Right cardiac atrium (tissue), 5 donors: ENCODE data around the gene OSBPL3. TPM values are rescaled to one million over a fixed set of nuclear protein-coding genes. Genes with fewer than 3 reads are reported as not detected.
"Not testable (repeated sequence)": the region's sequence is repeated elsewhere in the genome, so short reads cannot be mapped to it uniquely, and the experiment has no call there.

Experiments used
- ATAC-seq, 2 donors: fragments of 200-7000 bp; cut with Tn5 transposase; one replicate each; pipeline versions ENCODE4 v1.8.0 to v1.9.1; 2020; ENCODE audit warnings: moderate library complexity in 2 of 2, mild to moderate bottlenecking in 1 of 2
- DNase-seq, 3 donors: peaks; one replicate each; pipeline ENCODE4 v3.0.0-alpha.2; 2020
- H3K27ac ChIP-seq: one replicate; pipeline ENCODE4 v1.5.1; 2013; ENCODE audit warnings: mild to moderate bottlenecking, low read length, control low read depth, moderate library complexity
- H3K27me3 ChIP-seq: one replicate; pipeline ENCODE4 v1.6.1; 2013; ENCODE audit not compliant: control insufficient read depth, insufficient read depth
- H3K4me1 ChIP-seq: one replicate; pipeline ENCODE4 v1.6.1; 2013; ENCODE audit warnings: low read length; ENCODE audit not compliant: control insufficient read depth, insufficient read depth
- H3K4me3 ChIP-seq: one replicate; pipeline ENCODE4 v1.5.1; 2013; ENCODE audit warnings: low read length, control low read depth
- H3K9me3 ChIP-seq: one replicate; pipeline ENCODE4 v1.6.1; 2013; ENCODE audit warnings: low read length; ENCODE audit not compliant: control insufficient read depth
- WGBS: extraction: QIAGEN DNeasy Blood & Tissue Kit; methylation state at CpG from one replicate; pipeline ENCODE4 v1.1.7; 2013; 5-methylcytosine and 5-hydroxymethylcytosine counted together
- intact Hi-C, 4 donors: fragments of 100-400 bp; cut with DNase I; formaldehyde crosslinking; loops; one replicate each; pipeline versions ENCODE4 v1.11.0 to v1.14.0; 2022 to 2023
- long read RNA-seq, 4 donors: library from polyadenylated mRNA; unstranded; transcript quantifications; one replicate each; pipeline ENCODE4 v2.0.0, GENCODE V29; 2020 to 2021
- polyA plus RNA-seq: library from polyadenylated mRNA; stranded (reverse); fragments of 200-250 nt; gene quantifications from one replicate; pipeline ENCODE4 v1.2.3, GENCODE V29; 2013
- total RNA-seq, 4 donors: library from RNA; stranded (reverse); fragmentation: NEBNext Ultra II Directional; extraction: Animal tissue kit (Norgen Biotek cat#: 25700); gene quantifications; one replicate each; pipeline ENCODE4 v1.2.1, GENCODE V29; 2021
- donor health status: healthy with polysubstance abuse.
- donor health status: DM: no; HTN: yes; CAD: no.
- donor health status: DM: no; HTN: no; CAD: no.
- donor health status: DM: no; HTN: yes; CAD: no; lungs with severe emphysema.
- donor health status: DM: yes; HTN: yes; CAD: no.

The OSBPL3 gene, protein sequence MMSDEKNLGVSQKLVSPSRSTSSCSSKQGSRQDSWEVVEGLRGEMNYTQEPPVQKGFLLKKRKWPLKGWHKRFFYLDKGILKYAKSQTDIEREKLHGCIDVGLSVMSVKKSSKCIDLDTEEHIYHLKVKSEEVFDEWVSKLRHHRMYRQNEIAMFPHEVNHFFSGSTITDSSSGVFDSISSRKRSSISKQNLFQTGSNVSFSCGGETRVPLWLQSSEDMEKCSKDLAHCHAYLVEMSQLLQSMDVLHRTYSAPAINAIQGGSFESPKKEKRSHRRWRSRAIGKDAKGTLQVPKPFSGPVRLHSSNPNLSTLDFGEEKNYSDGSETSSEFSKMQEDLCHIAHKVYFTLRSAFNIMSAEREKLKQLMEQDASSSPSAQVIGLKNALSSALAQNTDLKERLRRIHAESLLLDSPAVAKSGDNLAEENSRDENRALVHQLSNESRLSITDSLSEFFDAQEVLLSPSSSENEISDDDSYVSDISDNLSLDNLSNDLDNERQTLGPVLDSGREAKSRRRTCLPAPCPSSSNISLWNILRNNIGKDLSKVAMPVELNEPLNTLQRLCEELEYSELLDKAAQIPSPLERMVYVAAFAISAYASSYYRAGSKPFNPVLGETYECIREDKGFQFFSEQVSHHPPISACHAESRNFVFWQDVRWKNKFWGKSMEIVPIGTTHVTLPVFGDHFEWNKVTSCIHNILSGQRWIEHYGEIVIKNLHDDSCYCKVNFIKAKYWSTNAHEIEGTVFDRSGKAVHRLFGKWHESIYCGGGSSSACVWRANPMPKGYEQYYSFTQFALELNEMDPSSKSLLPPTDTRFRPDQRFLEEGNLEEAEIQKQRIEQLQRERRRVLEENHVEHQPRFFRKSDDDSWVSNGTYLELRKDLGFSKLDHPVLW
- 10 to 100 TPM in 2 of 4 donors, 1 to 10 TPM in 2; 9.0 to 12.9 (median 10.4) TPM for total RNA-seq
- polyA plus RNA-seq = 3.2 TPM
- long read RNA-seq, donor 1, full-length matches to known transcripts = 3 of 8 reads
- long read RNA-seq, donor 1, partial matches to known transcripts = 1 of 8 reads
- long read RNA-seq, donor 1, other reads (novel, unspliced or antisense) = 4 of 8 reads
- long read RNA-seq, donor 2, full-length matches to known transcripts = 1 of 7 reads
- long read RNA-seq, donor 2, partial matches to known transcripts = 2 of 7 reads
- long read RNA-seq, donor 2, other reads (novel, unspliced or antisense) = 4 of 7 reads
- long read RNA-seq, donor 3, full-length matches to known transcripts = 10 of 45 reads
- long read RNA-seq, donor 3, partial matches to known transcripts = 8 of 45 reads
- long read RNA-seq, donor 3, other reads (novel, unspliced or antisense) = 27 of 45 reads
- long read RNA-seq, donor 4, full-length matches to known transcripts = 1 of 3 reads
- long read RNA-seq, donor 4, partial matches to known transcripts = 2 of 3 reads
- long read RNA-seq, donor 4, other reads (novel, unspliced or antisense) = 0 of 3 reads

GRCh38 chr7:24979863-24980533, at the start of gene OSBPL3:
Gene OSBPL3 (minus strand): TSS chr7:24980178. CDS start chr7:24892472, 87,706 bp downstream.
- no peaks in the 10 kb centered on the region for H3K27me3 ChIP-seq
- no peaks in the 10 kb centered on the region for H3K9me3 ChIP-seq
- under 1% methylated on average over 73 of the region's 73 CpGs for WGBS
- intact Hi-C loops = loop anchor here in 3 of 4 donors (5.0 to 10.0 kb wide), 4 partner anchors 75 to 158 kb away; no protein-coding TSS in a partner anchor
- DNase-seq (peak; percentile 96 to 98 (median 97)), ATAC-seq (peak; percentile 98)
- peak within 1 kb of the TSS; percentile 90 for H3K27ac ChIP-seq
- peaks cover 3% of the 10 kb centered on the region for H3K4me1 ChIP-seq
- H3K4me3 ChIP-seq = peak within 1 kb of the TSS; percentile 82

DNA sequence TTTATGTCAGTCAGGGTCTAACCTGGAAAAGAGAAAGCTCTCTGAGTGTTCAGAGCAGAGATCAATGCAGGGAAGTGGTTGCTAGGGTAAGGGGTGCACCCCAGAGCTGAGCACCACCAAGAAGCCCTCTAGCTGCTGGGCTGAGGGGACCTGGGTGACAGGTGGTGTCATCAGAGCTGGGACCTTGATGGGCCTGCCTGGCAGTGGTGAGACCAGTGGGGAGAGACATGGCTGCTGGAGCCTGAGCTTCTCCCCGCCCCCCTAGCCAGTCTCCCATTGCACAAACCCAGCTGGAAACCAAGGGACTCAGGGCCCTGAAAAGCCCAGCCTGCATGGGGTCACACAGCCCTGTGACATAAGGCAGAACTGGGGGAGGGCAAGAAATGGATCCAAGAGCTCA, 49.1 kb upstream of the OSBPL3 start:
- no peaks in the 10 kb centered on the region for H3K27me3 ChIP-seq
- H3K4me3 ChIP-seq = no peak overlapping the region
- WGBS = 86% methylated on average over 1 of the region's 1 CpG
- no peaks in the 10 kb centered on the region for H3K9me3 ChIP-seq
- H3K27ac ChIP-seq = peak overlapping the region; percentile 11
- ATAC-seq (peak; percentile 28), DNase-seq (no peak)
- H3K4me1 ChIP-seq = no peaks in the 10 kb centered on the region
- intact Hi-C loops = no loop called here

GRCh38 chr7:25028370-25029021, 48.5 kb upstream of the OSBPL3 start:
- intact Hi-C loops = no loop called here
- Histone ChIP-seq H3K9me3 (no peaks in the 10 kb centered on the region), H3K4me3 (no peak overlapping the region), H3K27me3 (no peaks in the 10 kb centered on the region), H3K27ac (no peak overlapping the region), H3K4me1 (no peaks in the 10 kb centered on the region)
- ATAC-seq = peak in 1 of 2 donors; percentile 67
- 26% methylated on average over 8 of the region's 8 CpGs for WGBS
- DNase-seq = no peak

DNA sequence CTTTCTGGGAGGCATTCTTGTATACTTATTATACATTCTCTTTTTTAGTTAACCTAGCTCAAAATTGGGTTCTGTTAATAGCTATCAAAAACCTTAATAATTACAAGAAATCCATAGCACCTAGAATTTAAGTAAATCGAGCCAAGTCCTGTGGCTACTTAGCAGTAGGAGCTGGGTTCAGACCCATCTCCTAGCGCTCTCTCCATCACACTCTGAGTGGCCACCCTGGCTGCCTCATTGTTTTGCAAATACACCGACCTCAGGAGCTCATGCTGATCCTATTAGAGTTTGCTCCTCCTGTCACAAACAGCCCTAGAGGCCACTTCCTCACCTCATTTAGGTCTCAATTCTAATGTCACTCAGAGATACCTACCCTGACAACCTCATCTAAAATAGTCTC, 46.2 kb upstream of the OSBPL3 start:
- ATAC-seq = no peak
- no peaks in the 10 kb centered on the region for H3K4me1 ChIP-seq
- intact Hi-C loops = no loop called here
- H3K9me3 ChIP-seq = no peaks in the 10 kb centered on the region
- H3K27me3 ChIP-seq = no peaks in the 10 kb centered on the region
- WGBS = 76% methylated on average over 3 of the region's 3 CpGs
- DNase-seq = no peak
- no peak overlapping the region for H3K4me3 ChIP-seq
- no peak overlapping the region for H3K27ac ChIP-seq

- DNase-seq (no peak), ATAC-seq (peak; percentile 47 to 59)
- H3K9me3 ChIP-seq = no peaks in the 10 kb centered on the region
- no peaks in the 10 kb centered on the region for H3K27me3 ChIP-seq
- H3K27ac ChIP-seq = no peak overlapping the region
- no peak overlapping the region for H3K4me3 ChIP-seq
- no peaks in the 10 kb centered on the region for H3K4me1 ChIP-seq
- intact Hi-C loops = no loop called here
These were observed 45.3 kb upstream of the OSBPL3 start for GRCh38 chr7:25025218-25025671.

DNA sequence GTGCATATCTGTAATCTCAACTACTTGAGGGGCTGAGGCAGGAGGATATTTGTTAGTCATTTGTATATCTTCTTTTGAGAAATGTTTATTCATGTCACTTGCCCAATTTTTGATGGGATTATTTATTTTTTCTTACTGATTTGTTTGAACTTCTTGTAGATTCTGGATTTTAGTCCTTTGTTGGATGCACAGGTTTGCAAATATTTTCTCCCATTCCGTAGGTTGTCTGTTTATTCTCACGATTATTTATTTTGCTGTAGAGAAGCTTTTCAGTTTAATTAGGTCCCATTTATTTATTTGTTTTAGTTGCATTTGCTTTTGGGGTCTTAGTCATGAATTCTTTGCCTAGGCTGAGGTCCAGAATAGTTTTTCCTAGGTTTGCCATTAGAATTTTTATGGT, 44.1 kb upstream of the OSBPL3 start:
- ATAC-seq (no peak), DNase-seq (no peak)
- Histone ChIP-seq H3K27ac (no peak overlapping the region), H3K4me1 (no peaks in the 10 kb centered on the region), H3K4me3 (no peak overlapping the region), H3K9me3 (no peaks in the 10 kb centered on the region), H3K27me3 (no peaks in the 10 kb centered on the region)
- 66% methylated on average over 2 of the region's 2 CpGs for WGBS
- intact Hi-C loops = no loop called here

GRCh38 chr7:25017671-25018070, 37.7 kb upstream of the OSBPL3 start:
- ATAC-seq, intact Hi-C loops, H3K27me3 ChIP-seq, H3K9me3 ChIP-seq, DNase-seq, H3K4me3 ChIP-seq, H3K4me1 ChIP-seq, H3K27ac ChIP-seq: not testable (repeated sequence)
- 89% methylated on average over 21 of the region's 30 CpGs for WGBS

DNA sequence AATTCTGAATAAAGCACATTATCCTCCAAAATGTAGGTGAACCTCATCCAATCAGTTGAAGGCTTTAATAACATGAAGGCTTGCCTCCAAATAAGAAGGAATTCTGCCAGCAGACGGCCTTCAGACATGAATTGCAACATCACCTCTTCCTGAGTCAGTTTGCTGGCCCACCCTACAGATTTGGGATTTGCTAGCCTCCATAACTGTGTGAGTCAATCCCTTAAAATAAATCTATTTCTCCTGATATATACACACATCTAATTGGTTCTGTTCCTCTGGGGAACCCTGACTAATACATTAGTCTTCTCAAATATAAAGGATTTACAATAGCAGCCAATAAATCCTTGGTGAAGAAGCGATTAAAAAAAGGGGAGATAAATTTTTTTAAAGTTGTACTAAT, 34.8 kb upstream of the OSBPL3 start:
- 59% methylated on average over 2 of the region's 2 CpGs for WGBS
- intact Hi-C loops = no loop called here

GRCh38 chr7:25012710-25013109, 32.7 kb upstream of the OSBPL3 start:
- 93% methylated on average over 3 of the region's 3 CpGs for WGBS
- H3K27me3 ChIP-seq, ATAC-seq, H3K4me1 ChIP-seq, H3K27ac ChIP-seq, H3K4me3 ChIP-seq, DNase-seq, intact Hi-C loops, H3K9me3 ChIP-seq: not testable (repeated sequence)

More for the DNA sequence above, 34.8 kb upstream of the OSBPL3 start:
- H3K27me3 ChIP-seq = no peaks in the 10 kb centered on the region
- peak in 1 of 2 donors; percentile 45 for ATAC-seq
- H3K4me1 ChIP-seq = no peaks in the 10 kb centered on the region
- H3K27ac ChIP-seq = no peak overlapping the region
- H3K9me3 ChIP-seq = no peaks in the 10 kb centered on the region
- H3K4me3 ChIP-seq = no peak overlapping the region
- peak in 1 of 3 donors; percentile 27 for DNase-seq
